LNCaP clone FGC (cell line): ENCODE measurements around the gene RASSF4.
A peak's percentile ranks its signal among the peaks of the same experiment; 100 is the strongest.

Experiments used
- DNase-seq: peaks from one replicate; pipeline ENCODE4 v3.0.0-alpha.2; 2011; ENCODE audit warnings: low read depth
- H3K4me3 ChIP-seq: 2 replicates; pipeline ENCODE4 v1.5.1; 2011; ENCODE audit warnings: mild to moderate bottlenecking, low read depth, low read length, control low read depth
- CTCF ChIP-seq: IDR thresholded peaks from 2 replicates; pipeline ENCODE4 v1.5.1; 2012; ENCODE audit warnings: mild to moderate bottlenecking; ENCODE audit not compliant: control insufficient read depth, insufficient read depth; ENCODE audit errors: extremely low read depth

Gene RASSF4

GRCh38 chr10:45000752-45001380 lies 41.3 kb downstream of the RASSF4 start, which contains the start of gene ZNF22:
TSS of gene ZNF22 (plus strand) at chr10:45000923. CDS start at chr10:45003369, 2,446 bp downstream.
- peak within 1 kb of the TSS; percentile 21 for H3K4me3 ChIP-seq
- no peak for DNase-seq

GRCh38 chr10:45001381-45002148 lies 42.0 kb downstream of the RASSF4 start:
- DNase-seq = peak; percentile 94
- peak overlapping the region; percentile 21 for H3K4me3 ChIP-seq
- no peak for TF ChIP-seq CTCF

More at GRCh38 chr10:45000752-45001380, 41.3 kb downstream of the RASSF4 start, which contains the start of gene ZNF22:
- no peak for TF ChIP-seq CTCF

- H3K4me3 ChIP-seq = no peak overlapping the region
- DNase-seq = no peak
- no peak for TF ChIP-seq CTCF
Measured at GRCh38 chr10:45003432-45004000, 43.9 kb downstream of the RASSF4 start.

- DNase-seq = no peak
- H3K4me3 ChIP-seq = no peak overlapping the region
- TF ChIP-seq CTCF = no peak
Measured at GRCh38 chr10:45004661-45005060, 45.1 kb downstream of the RASSF4 start.

GRCh38 chr10:45005284-45005683 lies 45.7 kb downstream of the RASSF4 start:
- H3K4me3 ChIP-seq = no peak overlapping the region
- no peak for DNase-seq
- no peak for TF ChIP-seq CTCF

- no peak for DNase-seq
- no peak overlapping the region for H3K4me3 ChIP-seq
- no peak for TF ChIP-seq CTCF
Measured at GRCh38 chr10:45006276-45007030, 46.9 kb downstream of the RASSF4 start.
